Amniotic stem cell (primary cell): ENCODE measurements around the gene TMEM217.
A peak's percentile ranks its signal among the peaks of the same experiment; 100 is the strongest.

Source experiments
- DNase-seq: peaks from one replicate; lab custom pipeline; 2025; lab: John Stamatoyannopoulos, UW

Gene TMEM217

GRCh38 chr6:37244430-37245310 is 13.3 kb downstream of the TMEM217 start:
- DNase-seq = peak; percentile 97

GRCh38 chr6:37243816-37244370 is 14.1 kb downstream of the TMEM217 start:
- DNase-seq = no peak

- no peak for DNase-seq
These were observed 14.7 kb downstream of the TMEM217 start for GRCh38 chr6:37243131-37243815.

- DNase-seq = peak; percentile 91
These were observed 15.4 kb downstream of the TMEM217 start for GRCh38 chr6:37242429-37243052.

GRCh38 chr6:37241775-37242428 is 16.0 kb downstream of the TMEM217 start:
- no peak for DNase-seq

GRCh38 chr6:37241131-37241530 is 16.8 kb downstream of the TMEM217 start:
- no peak for DNase-seq

GRCh38 chr6:37239950-37240713 is 17.8 kb downstream of the TMEM217 start:
- DNase-seq = peak; percentile 88

- DNase-seq = no peak
These were observed 18.4 kb downstream of the TMEM217 start for GRCh38 chr6:37239526-37239925.

GRCh38 chr6:37238381-37238780 is 19.6 kb downstream of the TMEM217 start:
- DNase-seq = no peak

GRCh38 chr6:37237789-37238188 is 20.2 kb downstream of the TMEM217 start:
- DNase-seq = no peak

GRCh38 chr6:37236921-37237320 is 21.0 kb downstream of the TMEM217 start:
- no peak for DNase-seq

GRCh38 chr6:37233541-37233940 is 24.4 kb downstream of the TMEM217 start:
- DNase-seq = no peak

- no peak for DNase-seq
These were observed 25.4 kb downstream of the TMEM217 start for GRCh38 chr6:37232430-37233017.

GRCh38 chr6:37230104-37230503 is 27.8 kb downstream of the TMEM217 start:
- DNase-seq = no peak

- DNase-seq = no peak
These were observed 32.4 kb downstream of the TMEM217 start for GRCh38 chr6:37225350-37226169.

GRCh38 chr6:37222992-37223391 is 35.0 kb downstream of the TMEM217 start:
- DNase-seq = no peak

- peak; percentile 38 for DNase-seq
These were observed 35.6 kb downstream of the TMEM217 start for GRCh38 chr6:37222125-37222967.

GRCh38 chr6:37221585-37222124 is 36.3 kb downstream of the TMEM217 start:
- DNase-seq = no peak

GRCh38 chr6:37218511-37218910 is 39.4 kb downstream of the TMEM217 start:
- no peak for DNase-seq
